Fibroblast of pulmonary artery (primary cell): Measurements from ENCODE around the gene QKI.
"Not testable (repeated sequence)": the region's sequence is repeated elsewhere in the genome, so short reads cannot be mapped to it uniquely, and the experiment has no call there.

ENCODE experiments used
- DNase-seq: peaks from one replicate; pipeline ENCODE4 v3.0.0-alpha.2; 2010; ENCODE audit warnings: low read depth
- H3K4me3 ChIP-seq: replicated peaks from 2 replicates; pipeline ENCODE4 v1.5.1; 2011; ENCODE audit warnings: low read depth, mild to moderate bottlenecking, control low read depth, low read length, moderate library complexity
- CTCF ChIP-seq: IDR thresholded peaks from 2 replicates; pipeline ENCODE4 v1.5.1; 2011; ENCODE audit warnings: mild to moderate bottlenecking, control low read depth, low read length, inconsistent platforms; ENCODE audit errors: missing control alignments

QKI gene

GRCh38 chr6:163371129-163371528, 43.4 kb upstream of the QKI start:
- TF ChIP-seq CTCF, result no peak
- no peak for DNase-seq
- no peak overlapping the region for H3K4me3 ChIP-seq

DNA sequence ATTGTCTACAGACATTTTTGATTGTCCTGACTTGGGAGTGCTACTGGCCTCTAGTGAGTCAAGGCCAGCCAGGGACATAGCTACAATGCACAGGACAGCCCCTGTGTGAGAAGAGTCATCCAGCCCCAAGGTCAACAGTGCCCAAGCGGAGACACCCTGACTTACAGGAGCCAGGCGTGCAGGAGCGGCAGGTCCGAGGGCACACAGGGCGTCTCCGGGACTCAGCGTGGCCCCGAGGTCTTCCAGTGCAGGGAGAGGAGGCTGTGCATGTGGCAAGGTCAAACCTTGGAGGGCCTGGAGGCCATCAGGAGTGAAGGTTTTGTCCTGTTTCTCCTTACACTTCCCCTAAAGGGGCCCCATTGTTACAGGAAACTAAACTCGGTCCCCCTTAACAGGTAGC, 41.3 kb upstream of the QKI start:
- DNase-seq, result no peak
- TF ChIP-seq CTCF, result no peak
- H3K4me3 ChIP-seq, result no peak overlapping the region

- DNase-seq, result no peak
- H3K4me3 ChIP-seq, result no peak overlapping the region
- no peak for TF ChIP-seq CTCF
Observed at GRCh38 chr6:163375361-163375760, 39.2 kb upstream of the QKI start.

DNA sequence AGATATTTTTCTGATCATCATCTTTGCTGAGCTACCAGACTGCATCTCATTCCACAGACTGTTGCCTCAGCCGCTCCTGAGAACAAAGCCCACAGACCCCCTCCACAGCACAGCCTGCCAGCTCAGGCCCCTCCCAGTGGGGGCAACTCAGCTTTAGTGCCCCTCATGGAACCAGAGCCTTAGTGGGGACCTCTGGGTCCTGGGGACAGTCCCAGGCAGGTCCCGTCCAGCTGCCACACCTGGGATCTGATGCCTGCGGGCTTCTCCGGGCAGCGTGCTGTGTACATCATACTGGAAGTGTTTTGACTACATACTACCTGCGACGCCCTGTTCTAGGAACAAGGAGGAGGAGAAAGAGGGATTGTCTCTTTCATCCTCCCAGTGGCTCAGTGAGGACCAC, 38.3 kb upstream of the QKI start:
- TF ChIP-seq CTCF, result no peak
- no peak overlapping the region for H3K4me3 ChIP-seq
- no peak for DNase-seq

GRCh38 chr6:163377561-163377960, 37.0 kb upstream of the QKI start:
- no peak overlapping the region for H3K4me3 ChIP-seq
- no peak for TF ChIP-seq CTCF
- no peak for DNase-seq

- no peak for TF ChIP-seq CTCF
- DNase-seq, result no peak
- H3K4me3 ChIP-seq, result no peak overlapping the region
Observed at GRCh38 chr6:163380216-163380615, 34.3 kb upstream of the QKI start.

DNA sequence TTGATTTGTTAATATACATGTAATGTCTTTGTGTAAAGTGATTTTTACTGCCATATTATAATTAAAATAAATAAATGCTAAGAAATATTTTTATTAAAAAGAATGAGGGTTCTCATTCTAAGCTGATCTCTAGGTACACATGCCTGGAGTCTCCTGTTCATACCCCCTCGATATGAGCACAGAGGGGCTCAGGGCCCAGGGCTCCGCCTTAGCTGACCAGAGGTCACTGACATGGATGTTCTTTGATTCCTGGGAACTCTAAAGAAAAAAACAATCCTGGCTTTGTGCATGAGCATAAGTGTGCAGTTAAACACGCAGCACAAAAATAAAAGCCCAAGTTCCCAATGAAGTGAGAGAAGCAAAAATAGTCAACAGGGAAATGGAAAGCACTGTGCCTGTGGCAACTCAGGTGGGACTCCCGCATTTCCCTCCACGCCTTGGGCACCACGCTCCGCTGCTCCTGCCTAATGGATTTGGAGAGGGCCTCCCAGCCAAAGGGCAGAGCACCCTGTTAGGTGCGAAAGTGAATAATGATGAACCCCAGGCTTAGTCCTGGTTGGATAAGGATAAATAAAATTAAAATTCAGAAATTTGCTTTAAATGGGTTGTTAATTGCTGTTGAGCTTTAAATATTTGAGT, 33.3 kb upstream of the QKI start:
- no peak overlapping the region for H3K4me3 ChIP-seq
- no peak for DNase-seq
- TF ChIP-seq CTCF, result no peak

DNA sequence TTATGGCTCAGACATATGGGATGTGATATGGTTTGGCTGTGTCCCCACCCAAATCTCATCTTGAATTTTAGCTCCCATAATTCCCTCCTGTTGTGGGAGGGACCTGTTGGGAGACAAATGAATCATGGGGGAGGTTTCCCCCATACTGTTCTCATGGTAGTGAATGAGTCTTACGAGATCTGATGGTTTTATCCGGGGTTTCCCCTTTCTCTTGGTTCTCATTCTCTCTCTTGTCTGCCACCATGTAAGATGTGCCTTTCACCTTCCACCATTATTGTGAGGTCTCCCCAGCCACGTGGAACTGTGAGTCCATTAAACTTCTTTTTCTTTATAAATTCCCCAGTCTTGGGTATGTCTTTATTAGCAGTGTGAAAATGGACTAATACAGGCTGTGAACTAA, 31.1 kb upstream of the QKI start:
- DNase-seq, H3K4me3 ChIP-seq: not testable (repeated sequence)
